Tibial nerve (tissue), 4 donors: ENCODE data around the gene CALM1. TPM values are rescaled to one million over a fixed set of nuclear protein-coding genes. Genes with fewer than 3 reads are reported as not detected.

Experiments
- DNase-seq, 2 donors: peaks; one replicate each; pipeline ENCODE4 v3.0.0-alpha.2; 2019; ENCODE audit warnings: low spot score in 2 of 2
- H3K27ac ChIP-seq, 4 donors: fragments of 200-600 bp; sonication (generic) in 3 of 4; one replicate each; pipeline ENCODE4 v1.5.1; 2017 to 2019; ENCODE audit warnings: mild to moderate bottlenecking in 1 of 4
- H3K27me3 ChIP-seq, 2 donors: fragments of 200-600 bp; sonication (generic) in 1 of 2; one replicate each; pipeline versions ENCODE4 v1.5.1 to v1.6.0; 2017 to 2019
- H3K36me3 ChIP-seq, 3 donors: fragments of 200-600 bp; sonication (generic); one replicate each; pipeline ENCODE4 v1.5.1; 2018 to 2019
- H3K4me1 ChIP-seq, 4 donors: fragments of 200-600 bp; sonication (generic) in 3 of 4; one replicate each; pipeline ENCODE4 v1.5.1; 2017 to 2019
- H3K4me3 ChIP-seq, 4 donors: fragments of 200-600 bp; sonication (generic) in 3 of 4; one replicate each; pipeline ENCODE4 v1.5.1; 2017 to 2019; ENCODE audit warnings: mild to moderate bottlenecking in 1 of 4, moderate library complexity in 1 of 4
- H3K9me3 ChIP-seq, 4 donors: fragments of 200-600 bp; sonication (generic) in 3 of 4; one replicate each; pipeline ENCODE4 v1.5.1; 2017 to 2019
- CTCF ChIP-seq, 5 experiments: fragments of 200-600 bp in 3 of 5; fragments of 450-650 bp in 2 of 5; sonication (generic) in 3 of 5; IDR thresholded peaks; one replicate each; pipeline ENCODE4 v1.5.1; 2016 to 2019; ENCODE audit warnings: antibody characterized with exemption in 5 of 5, mild to moderate bottlenecking in 3 of 5, moderate library complexity in 2 of 5
- EP300 ChIP-seq, 2 donors: sonication (generic); formaldehyde crosslinking; IDR thresholded peaks; one replicate each; pipeline ENCODE4 v1.6.1; 2017; ENCODE audit warnings: antibody characterized with exemption in 2 of 2, mild to moderate bottlenecking in 1 of 2
- POLR2A ChIP-seq, 2 donors: fragments of 450-650 bp; IDR thresholded peaks; one replicate each; pipeline ENCODE4 v1.6.1; 2017; ENCODE audit warnings: antibody characterized with exemption in 2 of 2, mild to moderate bottlenecking in 2 of 2, moderate library complexity in 2 of 2
- WGBS, 2 donors: methylation state at CpG; one replicate each; pipeline ENCODE4 v1.1.5; 2018; 5-methylcytosine and 5-hydroxymethylcytosine counted together
- total RNA-seq, 4 donors: library from RNA; depleted of rRNA; stranded (reverse); fragments of >200 nt; gene quantifications; one replicate each; pipeline ENCODE4 v1.1.0, GENCODE V29; 2016

Gene CALM1
- total RNA-seq, 4 donors from 2014 or later: 117 to 209 (median 165) TPM

DNA sequence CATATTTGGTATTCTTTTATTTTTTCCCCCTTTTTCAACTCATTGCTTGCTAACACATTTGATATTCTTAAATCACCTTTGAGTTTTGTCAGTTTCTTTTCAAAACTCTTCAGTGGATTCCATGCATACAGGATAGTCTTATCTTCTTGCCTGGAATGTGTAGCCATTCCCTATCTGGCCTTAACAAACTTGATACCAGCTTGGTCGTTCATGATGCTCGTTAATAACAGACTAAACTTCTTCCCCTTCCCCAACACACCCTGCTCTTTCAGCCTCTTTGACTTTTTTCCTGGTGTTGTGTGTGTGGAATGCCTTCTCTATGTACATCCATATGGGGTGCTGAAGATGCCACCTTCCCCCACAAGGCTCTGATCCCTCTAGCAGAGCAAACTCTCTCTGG is 17.7 kb upstream of the CALM1 start:
- Histone ChIP-seq H3K4me3 (no peak overlapping the region), H3K9me3 (no peaks in the 10 kb centered on the region), H3K27me3 (no peaks in the 10 kb centered on the region), H3K36me3 (no peaks in the 10 kb centered on the region), H3K4me1 (peaks cover 0 to 22% (median under 1%) of the 10 kb centered on the region in 4 donors), H3K27ac (no peak overlapping the region)
- DNase-seq: no peak
- WGBS, 2 donors: 76 to 77% methylated on average over 2 of the region's 2 CpGs
- TF ChIP-seq EP300 (IDR thresholded peaks at IDR 0.05) (no peak), POLR2A (IDR thresholded peaks at IDR 0.05) (no peak), CTCF (IDR thresholded peaks at IDR 0.05) (no peak)

- DNase-seq: peak in 1 of 2 donors; percentile 36
- WGBS, 2 donors: 53% methylated on average over 8 of the region's 8 CpGs
- H3K4me3 ChIP-seq: peak overlapping the region in 2 of 4 donors; percentile 64 to 67
Observed at GRCh38 chr14:90381011-90381786, 15.6 kb upstream of the CALM1 start.

GRCh38 chr14:90381999-90382451 is 14.8 kb upstream of the CALM1 start:
- peak overlapping the region; percentile 97 to 100 (median 98) for H3K27ac ChIP-seq
- WGBS, 2 donors: 16 to 19% methylated on average over 13 of the region's 13 CpGs
- no peaks in the 10 kb centered on the region for H3K9me3 ChIP-seq
- no peak for TF ChIP-seq EP300 (IDR thresholded peaks at IDR 0.05)
- TF ChIP-seq CTCF (IDR thresholded peaks at IDR 0.05): no peak
- TF ChIP-seq POLR2A (IDR thresholded peaks at IDR 0.05): no peak
- no peaks in the 10 kb centered on the region for H3K27me3 ChIP-seq
- H3K4me1 ChIP-seq: peaks cover 0 to 32% (median 11%) of the 10 kb centered on the region in 4 donors
- peak overlapping the region; percentile 57 to 67 (median 64) for H3K4me3 ChIP-seq
- H3K36me3 ChIP-seq: no peaks in the 10 kb centered on the region
- DNase-seq: peak; percentile 23 to 46

More at GRCh38 chr14:90381011-90381786, 15.6 kb upstream of the CALM1 start:
- H3K4me1 ChIP-seq: peaks cover 0 to 31% (median 11%) of the 10 kb centered on the region in 4 donors
- no peaks in the 10 kb centered on the region for H3K36me3 ChIP-seq
- H3K27me3 ChIP-seq: no peaks in the 10 kb centered on the region
- peak overlapping the region; percentile 97 to 100 (median 98) for H3K27ac ChIP-seq
- TF ChIP-seq CTCF (IDR thresholded peaks at IDR 0.05) (no peak), POLR2A (IDR thresholded peaks at IDR 0.05) (peak in 1 of 2 donors; percentile 44), EP300 (IDR thresholded peaks at IDR 0.05) (peak in 1 of 2 donors; percentile 77)
- no peaks in the 10 kb centered on the region for H3K9me3 ChIP-seq

DNA sequence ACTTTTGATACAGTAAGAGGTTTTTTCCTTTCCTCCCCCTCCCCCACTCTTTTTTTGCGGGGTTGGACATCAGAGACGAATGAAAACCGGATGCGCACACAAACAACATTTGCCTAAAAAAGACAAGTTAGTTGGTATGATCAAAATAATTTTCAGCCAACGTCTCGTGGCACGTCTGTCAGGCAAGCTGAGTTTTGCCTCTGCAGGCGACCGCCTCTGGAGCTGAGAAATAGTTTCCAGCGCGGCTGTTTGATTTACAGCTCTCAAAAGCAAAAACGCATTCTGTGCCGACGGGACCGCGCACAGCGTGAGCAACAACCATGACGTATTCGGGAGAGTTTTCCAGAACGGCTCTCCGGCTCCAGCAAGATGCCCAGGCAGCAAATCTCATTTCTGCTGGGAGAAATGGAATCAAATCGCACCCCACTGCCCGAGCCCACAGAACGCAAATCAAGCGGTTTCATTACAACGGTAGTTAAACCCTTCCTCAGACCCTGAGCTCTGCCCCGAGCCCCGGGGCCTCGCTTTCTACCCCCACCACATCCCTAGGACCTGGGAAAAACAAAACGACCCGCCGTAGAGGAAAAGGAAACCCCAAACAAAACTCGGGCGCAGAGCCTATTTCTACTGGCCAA is 14.2 kb upstream of the CALM1 start:
- DNase-seq: peak; percentile 59 to 61

More for the DNA sequence above, 14.2 kb upstream of the CALM1 start:
- H3K27ac ChIP-seq: peak overlapping the region; percentile 97 to 100 (median 98)
- H3K9me3 ChIP-seq: no peaks in the 10 kb centered on the region
- TF ChIP-seq POLR2A (IDR thresholded peaks at IDR 0.05) (no peak), EP300 (IDR thresholded peaks at IDR 0.05) (peak in 1 of 2 donors; percentile 6), CTCF (IDR thresholded peaks at IDR 0.05) (no peak)
- H3K27me3 ChIP-seq: no peaks in the 10 kb centered on the region
- H3K4me1 ChIP-seq: peaks cover 0 to 35% (median 11%) of the 10 kb centered on the region in 4 donors
- peak overlapping the region; percentile 57 to 67 (median 64) for H3K4me3 ChIP-seq
- no peaks in the 10 kb centered on the region for H3K36me3 ChIP-seq
- 0 to 1% methylated on average over 33 to 34 of the region's 34 CpGs for WGBS, 2 donors
